HPDE6-E6E7 (cell line): ENCODE results near the gene ADGRV1.
"Not testable (repeated sequence)": the region's sequence is repeated elsewhere in the genome, so short reads cannot be mapped to it uniquely, and the experiment has no call there.

Source experiments
- DNase-seq: peaks from one replicate; pipeline ENCODE4 v3.0.0; 2011; ENCODE audit warnings: missing footprints; ENCODE audit errors: extremely low spot score

The ADGRV1 gene

DNA sequence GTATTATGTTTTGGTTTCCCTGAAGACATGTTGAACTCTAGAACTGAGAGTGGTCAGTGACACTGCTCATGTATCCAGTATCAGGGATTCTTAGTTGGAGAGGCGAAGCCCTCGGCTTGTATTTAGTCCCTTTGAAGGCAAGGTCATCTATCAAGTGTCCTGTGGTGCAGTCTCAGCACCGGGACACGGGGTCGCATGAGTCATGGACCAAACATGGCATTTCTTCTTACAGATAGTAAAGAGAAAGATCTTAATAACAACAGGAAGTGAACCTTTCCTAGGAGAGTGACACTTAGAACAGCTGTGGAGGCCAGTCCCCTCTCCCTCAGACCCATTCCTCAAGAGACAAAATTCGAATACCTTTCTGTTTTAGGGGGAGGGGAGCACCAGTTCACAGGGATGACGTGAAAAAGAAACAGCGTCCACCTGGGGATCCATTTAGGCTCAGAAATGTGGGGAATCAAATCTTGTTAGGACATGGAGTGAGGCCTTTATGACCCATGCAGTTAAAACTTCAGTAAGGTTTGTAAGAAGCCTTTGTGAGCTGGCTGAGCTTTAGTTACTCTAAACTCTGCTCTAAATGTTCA, 86.5 kb downstream of the ADGRV1 start:
- no peak for DNase-seq

DNA sequence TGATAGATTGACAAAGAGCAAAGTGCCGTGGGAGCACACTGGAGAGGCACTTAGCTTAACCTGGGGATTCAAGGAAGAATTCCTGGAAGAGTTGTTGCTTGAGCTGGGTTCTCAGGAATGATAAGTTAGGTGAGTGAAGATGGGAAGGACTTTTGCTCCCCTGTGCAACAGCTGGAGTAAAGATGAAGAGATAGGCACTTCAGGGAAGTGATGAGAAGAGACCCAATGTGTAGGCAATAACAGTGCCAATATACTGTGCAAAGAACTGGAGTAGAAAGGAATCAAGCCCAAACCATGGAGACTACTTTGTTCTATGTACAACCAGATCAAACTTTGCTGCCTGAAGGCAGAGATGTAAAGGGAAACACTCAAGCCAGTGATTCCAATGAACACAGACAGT, 92.2 kb downstream of the ADGRV1 start:
- no peak for DNase-seq

DNA sequence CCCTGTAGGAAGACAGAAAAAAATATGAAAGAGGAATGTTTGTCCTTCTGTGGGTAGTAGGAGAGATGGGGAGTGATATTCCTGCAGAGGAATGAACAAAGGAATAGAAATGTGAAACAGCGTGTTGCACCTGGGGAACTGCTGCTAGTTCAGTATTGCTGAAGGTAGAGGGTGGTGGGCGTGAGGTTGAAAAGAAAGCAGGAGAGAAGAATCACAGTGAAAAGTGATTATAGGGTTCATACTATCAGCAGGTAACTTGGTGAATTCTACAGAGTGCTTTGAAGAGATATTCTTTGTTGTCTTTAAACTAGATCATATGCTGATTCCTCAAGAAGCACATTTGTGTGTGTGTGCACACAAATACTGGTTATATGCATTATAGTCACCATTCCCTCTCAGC, 95.6 kb downstream of the ADGRV1 start:
- no peak for DNase-seq

- no peak for DNase-seq
Measured at GRCh38 chr5:90655423-90655822, 96.8 kb downstream of the ADGRV1 start.

- no peak for DNase-seq
Measured at GRCh38 chr5:90657030-90657429, 98.4 kb downstream of the ADGRV1 start.

DNA sequence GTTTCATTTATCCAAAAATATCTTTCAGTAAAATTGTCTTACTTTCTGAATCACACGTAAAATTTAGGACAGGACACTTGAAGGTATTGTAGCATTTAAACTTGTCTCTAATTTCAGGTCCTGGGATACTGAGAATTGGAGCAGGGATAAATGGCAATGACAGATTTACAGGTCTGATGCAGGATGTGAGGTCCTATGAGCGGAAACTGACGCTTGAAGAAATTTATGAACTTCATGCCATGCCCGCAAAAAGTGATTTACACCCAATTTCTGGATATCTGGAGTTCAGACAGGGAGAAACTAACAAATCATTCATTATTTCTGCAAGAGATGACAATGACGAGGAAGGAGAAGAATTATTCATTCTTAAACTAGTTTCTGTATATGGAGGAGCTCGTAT, 99.2 kb downstream of the ADGRV1 start:
- no peak for DNase-seq

GRCh38 chr5:90658620-90659019, 100.0 kb downstream of the ADGRV1 start:
- DNase-seq = no peak

DNA sequence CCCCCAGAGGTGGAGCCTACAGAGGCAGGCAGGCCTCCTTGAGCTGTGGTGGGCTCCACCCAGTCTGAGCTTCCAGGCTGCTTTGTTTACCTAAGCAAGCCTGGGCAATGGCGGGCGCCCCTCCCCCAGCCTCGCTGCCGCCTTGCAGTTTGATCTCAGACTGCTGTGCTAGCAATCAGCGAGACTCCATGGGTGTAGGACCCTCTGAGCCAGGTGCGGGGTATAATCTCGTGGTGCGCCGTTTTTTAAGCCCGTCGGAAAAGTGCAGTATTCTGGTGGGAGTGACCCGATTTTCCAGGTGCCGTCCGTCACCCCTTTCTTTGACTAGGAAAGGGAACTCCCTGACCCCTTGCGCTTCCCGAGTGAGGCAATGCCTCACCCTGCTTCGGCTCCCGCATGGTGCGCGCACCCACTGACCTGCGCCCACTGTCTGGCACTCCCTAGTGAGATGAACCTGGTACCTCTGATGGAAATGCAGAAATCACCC, 109.5 kb downstream of the ADGRV1 start:
- not testable (repeated sequence) for DNase-seq

DNA sequence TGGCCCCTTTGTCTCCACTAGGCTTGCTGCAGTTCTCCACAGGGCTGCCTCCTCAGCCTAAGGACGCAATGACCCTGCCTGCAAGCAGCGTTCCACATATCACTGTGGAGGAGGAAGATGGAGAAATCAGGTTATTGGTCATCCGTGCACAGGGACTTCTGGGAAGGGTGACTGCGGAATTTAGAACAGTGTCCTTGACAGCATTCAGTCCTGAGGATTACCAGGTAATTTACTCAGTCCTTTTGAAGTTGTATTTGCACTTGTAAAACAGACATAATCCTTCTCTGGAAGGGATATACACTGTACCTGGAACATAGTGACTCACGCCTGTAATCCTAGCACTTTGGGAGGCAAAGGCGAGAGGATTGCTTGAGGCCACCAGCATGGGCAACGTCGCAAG, 116.6 kb downstream of the ADGRV1 start:
- DNase-seq = no peak

DNA sequence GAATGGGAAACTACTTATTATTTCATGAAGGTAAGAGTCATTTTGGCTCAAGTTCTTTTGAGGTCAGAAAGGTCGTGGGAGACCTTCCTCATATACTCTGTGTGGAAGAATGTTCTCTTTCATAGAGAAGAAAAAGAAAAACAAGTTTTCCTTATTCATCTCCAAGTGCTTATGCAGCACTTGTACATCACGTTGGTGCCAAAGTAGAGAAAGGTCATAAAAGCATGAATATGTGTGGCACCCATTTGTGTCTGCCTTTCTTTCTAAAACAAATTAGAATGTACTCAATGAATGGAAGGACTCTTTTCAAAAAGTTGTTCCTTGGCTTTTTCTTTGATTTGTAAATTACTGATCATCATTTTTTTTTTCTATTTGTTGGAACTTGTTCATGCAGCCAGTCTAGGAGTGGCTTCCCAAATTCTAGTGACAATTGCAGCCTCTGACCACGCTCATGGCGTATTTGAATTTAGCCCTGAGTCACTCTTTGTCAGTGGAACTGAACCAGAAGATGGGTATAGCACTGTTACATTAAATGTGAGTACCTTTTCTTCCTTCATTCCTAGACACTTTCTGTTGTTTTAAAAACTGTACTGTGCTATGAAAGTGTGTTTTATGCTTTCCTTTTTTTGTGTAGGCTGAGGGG, 122.4 kb downstream of the ADGRV1 start:
- no peak for DNase-seq

- DNase-seq = no peak
Measured at GRCh38 chr5:90682278-90682677, 123.7 kb downstream of the ADGRV1 start.

DNA sequence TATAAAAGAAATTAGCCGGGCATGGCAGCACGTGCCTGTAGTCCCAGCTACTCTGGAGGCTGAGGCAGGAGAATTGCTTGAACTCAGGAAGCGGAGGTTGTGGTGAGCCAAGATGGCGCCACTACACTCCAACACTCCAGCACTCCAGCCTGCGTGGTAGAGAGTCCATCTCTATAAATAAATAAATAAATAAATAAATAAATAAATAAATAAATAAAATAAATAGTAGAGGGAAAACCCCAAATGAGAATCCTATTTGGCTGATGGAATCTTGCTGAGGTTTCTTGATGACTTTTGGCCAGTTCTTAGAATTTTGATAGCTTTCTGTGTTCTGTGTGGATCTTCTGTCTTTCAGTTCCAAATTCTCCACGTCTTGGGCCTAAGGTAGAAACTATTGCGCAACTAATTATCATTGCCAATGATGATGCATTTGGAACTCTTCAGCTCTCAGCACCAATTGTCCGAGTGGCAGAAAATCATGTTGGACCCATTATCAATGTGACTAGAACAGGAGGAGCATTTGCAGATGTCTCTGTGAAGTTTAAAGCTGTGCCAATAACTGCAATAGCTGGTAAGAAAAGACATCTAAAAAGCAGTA, 126.9 kb downstream of the ADGRV1 start:
- DNase-seq = no peak

- not testable (repeated sequence) for DNase-seq
Measured at GRCh38 chr5:90686363-90686762, 127.8 kb downstream of the ADGRV1 start.

DNA sequence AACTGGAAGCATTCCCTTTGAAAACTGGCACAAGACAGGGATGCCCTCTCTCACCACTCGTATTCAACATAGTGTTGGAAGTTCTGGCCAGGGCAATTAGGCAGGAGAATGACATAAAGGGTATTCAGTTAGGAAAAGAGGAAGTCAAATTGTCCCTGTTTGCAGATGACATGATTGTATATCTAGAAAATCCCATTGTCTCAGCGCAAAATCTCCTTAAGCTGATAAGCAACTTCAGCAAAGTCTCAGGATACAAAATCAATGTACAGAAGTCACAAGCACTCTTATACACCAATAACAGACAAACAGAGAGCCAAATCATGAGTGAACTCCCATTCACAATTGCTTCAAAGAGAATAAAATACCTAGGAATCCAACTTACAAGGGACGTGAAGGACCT, 128.9 kb downstream of the ADGRV1 start:
- not testable (repeated sequence) for DNase-seq

DNA sequence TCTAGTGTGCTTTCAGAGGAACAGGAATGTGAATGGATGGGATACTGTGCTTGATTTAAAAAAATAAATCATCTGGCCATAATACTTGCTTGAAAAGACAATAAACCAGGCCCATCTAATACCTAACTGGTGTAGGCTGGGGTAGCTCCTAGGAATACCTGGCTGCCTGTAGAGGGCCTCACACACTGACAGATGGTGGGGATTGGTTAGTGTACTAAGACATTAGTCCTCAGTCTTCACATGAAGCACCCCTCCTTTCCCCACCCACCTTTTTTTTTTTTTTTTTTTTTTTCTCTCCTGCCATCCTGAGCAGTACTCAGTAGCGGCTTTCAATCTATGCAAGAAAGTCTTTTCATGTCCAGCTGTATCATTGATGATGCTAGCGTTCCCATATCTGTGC, 130.5 kb downstream of the ADGRV1 start:
- no peak for DNase-seq

GRCh38 chr5:90690307-90690706, 131.7 kb downstream of the ADGRV1 start:
- no peak for DNase-seq

- no peak for DNase-seq
Measured at GRCh38 chr5:90691533-90691932, 132.9 kb downstream of the ADGRV1 start.

GRCh38 chr5:90696153-90696552, 137.6 kb downstream of the ADGRV1 start:
- DNase-seq = no peak

- no peak for DNase-seq
Measured at GRCh38 chr5:90700299-90700698, 141.7 kb downstream of the ADGRV1 start.

DNA sequence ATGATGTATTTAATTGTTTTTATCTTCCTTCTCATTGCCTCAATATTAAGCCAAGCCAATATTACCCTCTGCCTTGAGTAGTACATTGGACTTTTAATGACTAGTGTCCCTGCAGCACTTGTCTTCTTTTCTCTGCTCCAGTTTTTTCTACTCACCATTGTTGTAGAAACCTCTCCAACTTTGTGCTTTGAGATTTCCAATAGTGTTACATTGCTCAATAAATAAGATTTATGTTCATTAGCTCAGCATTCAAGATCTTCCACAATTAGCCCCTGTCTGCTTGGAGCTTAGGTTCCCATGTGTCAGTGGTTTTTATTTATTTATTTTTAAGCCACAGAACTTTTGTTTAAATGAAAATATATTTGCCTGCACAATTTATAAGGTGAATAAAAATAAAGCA, 145.3 kb downstream of the ADGRV1 start:
- DNase-seq = no peak

- no peak for DNase-seq
Measured at GRCh38 chr5:90707698-90708097, 149.1 kb downstream of the ADGRV1 start.

DNA sequence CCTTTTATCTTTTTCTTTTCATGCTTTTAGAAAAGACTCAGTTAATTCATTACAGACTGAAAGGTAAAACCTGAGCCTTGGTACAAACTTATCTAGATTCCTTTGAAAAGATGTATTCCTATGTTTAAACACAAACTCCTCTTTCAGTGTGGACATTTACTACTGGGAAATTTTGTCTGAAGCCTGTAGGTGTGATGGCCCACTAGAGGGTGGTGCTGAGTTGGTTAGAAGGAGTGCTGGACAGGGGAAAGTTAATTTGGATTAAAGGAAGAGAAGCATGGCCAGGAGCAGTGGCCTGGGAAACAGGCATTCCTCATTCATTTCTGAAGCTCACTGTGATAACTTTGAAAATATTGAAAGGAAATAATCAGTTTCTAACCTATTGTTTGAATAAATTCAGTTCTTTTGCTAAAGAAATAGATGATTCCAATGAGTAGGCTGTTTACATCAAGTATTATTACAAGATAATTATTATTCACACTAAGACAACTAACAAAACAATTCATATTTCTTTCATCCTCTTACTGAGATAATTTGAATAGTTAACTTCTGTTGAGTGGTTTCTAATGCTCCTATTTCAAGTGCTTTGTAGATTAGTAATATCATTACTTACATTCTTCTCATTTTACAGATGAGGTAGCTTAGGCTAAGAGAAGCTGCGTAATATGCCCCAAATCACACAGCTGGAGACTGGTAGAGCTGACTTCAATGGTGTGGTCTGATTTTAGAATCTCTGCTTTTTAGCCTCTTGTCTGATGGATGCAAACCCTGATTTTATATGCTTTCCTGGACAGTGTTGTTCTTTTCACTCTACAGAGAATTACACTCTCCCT, 150.9 kb downstream of the ADGRV1 start:
- peak; percentile 23 for DNase-seq
